GM08714 (cell line): ENCODE results near the gene CNKSR3.

Experiments used
- H3K4me3 ChIP-seq: fragments of 200-500 bp; sonication (Bioruptor generic); 2 replicates; pipeline ENCODE4 v1.5.1; 2014; ENCODE audit warnings: mild to moderate bottlenecking, low read length, inconsistent platforms
- ZNF274 ChIP-seq: IDR thresholded peaks from 2 replicates; pipeline ENCODE4 v1.6.1; 2012; ENCODE audit warnings: mild to moderate bottlenecking, low read depth, low read length

Gene CNKSR3

GRCh38 chr6:154395878-154396277 lies 114.6 kb downstream of the CNKSR3 start:
- no peak overlapping the region for H3K4me3 ChIP-seq
- no peak for TF ChIP-seq ZNF274

- no peak for TF ChIP-seq ZNF274
- no peak overlapping the region for H3K4me3 ChIP-seq
Measured at GRCh38 chr6:154395316-154395715, 115.2 kb downstream of the CNKSR3 start.

GRCh38 chr6:154394571-154394970 lies 115.9 kb downstream of the CNKSR3 start:
- no peak for TF ChIP-seq ZNF274
- no peak overlapping the region for H3K4me3 ChIP-seq

DNA sequence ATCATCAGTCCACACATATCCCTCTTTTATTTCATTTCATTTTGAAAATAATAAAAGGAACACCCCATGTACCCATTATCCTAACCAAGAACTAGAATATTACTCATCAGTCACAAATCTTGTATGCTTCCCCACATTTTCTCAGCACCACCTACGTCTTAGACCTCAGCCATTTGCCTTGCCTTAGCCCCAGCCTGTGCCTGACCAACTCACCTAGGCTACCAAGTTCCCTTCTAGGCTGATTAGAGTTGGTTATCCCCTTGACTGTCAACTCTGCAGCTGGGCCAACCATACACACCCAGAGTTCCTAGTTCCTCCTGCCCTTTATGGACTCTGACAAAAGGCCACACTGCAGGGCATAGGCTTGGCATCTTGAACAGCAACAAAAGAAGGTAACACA lies 120.5 kb downstream of the CNKSR3 start:
- H3K4me3 ChIP-seq = no peak overlapping the region

DNA sequence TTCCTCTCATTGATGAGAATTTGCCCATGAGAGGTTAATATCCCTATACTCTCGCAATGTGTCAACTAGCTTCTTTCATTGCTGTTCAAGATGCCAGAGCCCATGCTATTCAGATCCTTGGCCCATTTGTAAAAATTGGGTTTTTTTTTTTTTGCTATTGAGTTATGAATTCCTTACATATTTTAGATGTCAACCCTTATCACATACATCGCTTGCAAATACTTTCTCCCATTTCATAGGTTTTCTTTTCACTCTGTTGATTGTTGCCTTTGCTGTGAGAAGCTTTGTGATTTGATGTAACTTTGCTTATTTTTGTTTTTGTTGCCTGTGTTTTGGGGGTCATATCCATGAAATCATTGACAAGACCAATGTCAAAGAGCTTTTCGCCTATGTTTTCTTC lies 121.7 kb downstream of the CNKSR3 start:
- no peak overlapping the region for H3K4me3 ChIP-seq
- TF ChIP-seq ZNF274 = no peak

More for the DNA sequence above, 120.5 kb downstream of the CNKSR3 start:
- TF ChIP-seq ZNF274 = no peak

- H3K4me3 ChIP-seq = no peak overlapping the region
- TF ChIP-seq ZNF274 = no peak
Measured at GRCh38 chr6:154386848-154387717, 123.4 kb downstream of the CNKSR3 start.

DNA sequence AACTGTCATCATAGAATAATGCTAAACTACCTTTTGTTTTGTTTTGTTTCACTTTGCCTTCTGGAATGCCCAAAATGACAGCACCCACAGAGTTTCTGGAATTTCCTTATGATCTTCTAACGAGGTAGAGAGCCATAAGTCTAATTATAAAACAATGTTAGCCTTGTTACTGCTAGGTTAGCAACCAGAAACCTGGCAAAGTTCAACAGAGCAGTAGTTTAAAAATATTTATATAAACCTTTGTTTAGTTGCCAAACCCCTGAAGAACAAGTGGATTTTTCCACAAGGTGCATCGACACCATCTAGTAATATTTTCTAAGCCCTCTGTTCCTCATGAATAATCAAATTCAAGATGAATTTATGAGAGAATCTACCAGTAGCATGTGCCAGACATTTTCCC lies 126.3 kb downstream of the CNKSR3 start:
- TF ChIP-seq ZNF274 = no peak
- H3K4me3 ChIP-seq = no peak overlapping the region

- TF ChIP-seq ZNF274 = no peak
- H3K4me3 ChIP-seq = no peak overlapping the region
Measured at GRCh38 chr6:154383273-154383672, 127.2 kb downstream of the CNKSR3 start.

- H3K4me3 ChIP-seq = no peak overlapping the region
- no peak for TF ChIP-seq ZNF274
Measured at GRCh38 chr6:154382740-154383139, 127.7 kb downstream of the CNKSR3 start.

GRCh38 chr6:154381548-154381947 lies 128.9 kb downstream of the CNKSR3 start:
- H3K4me3 ChIP-seq = no peak overlapping the region
- TF ChIP-seq ZNF274 = no peak

GRCh38 chr6:154380741-154381140 lies 129.7 kb downstream of the CNKSR3 start:
- H3K4me3 ChIP-seq = no peak overlapping the region
- TF ChIP-seq ZNF274 = no peak

GRCh38 chr6:154379585-154379984 lies 130.9 kb downstream of the CNKSR3 start:
- TF ChIP-seq ZNF274 = no peak
- no peak overlapping the region for H3K4me3 ChIP-seq

DNA sequence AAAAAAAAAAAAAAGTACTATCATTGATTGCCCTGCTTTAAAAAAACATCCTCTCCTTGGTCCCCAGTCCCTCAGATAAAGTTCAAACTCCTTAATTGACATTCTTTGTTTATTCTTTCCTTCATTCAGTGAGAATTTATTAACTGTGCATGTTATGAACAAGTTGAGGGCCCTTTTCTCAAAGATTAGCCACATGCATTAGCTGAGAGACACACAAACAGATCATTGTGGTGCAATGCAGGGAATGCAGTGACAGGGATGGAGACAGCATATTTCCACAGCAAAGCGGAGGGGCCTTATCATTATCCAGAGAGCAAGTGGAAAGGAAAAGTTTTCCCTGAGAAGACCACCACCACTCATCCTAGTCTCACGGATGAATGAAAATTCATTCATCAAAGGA lies 132.0 kb downstream of the CNKSR3 start:
- H3K4me3 ChIP-seq = no peak overlapping the region
- no peak for TF ChIP-seq ZNF274

- TF ChIP-seq ZNF274 = no peak
Measured at GRCh38 chr6:154377726-154378125, 132.8 kb downstream of the CNKSR3 start.

DNA sequence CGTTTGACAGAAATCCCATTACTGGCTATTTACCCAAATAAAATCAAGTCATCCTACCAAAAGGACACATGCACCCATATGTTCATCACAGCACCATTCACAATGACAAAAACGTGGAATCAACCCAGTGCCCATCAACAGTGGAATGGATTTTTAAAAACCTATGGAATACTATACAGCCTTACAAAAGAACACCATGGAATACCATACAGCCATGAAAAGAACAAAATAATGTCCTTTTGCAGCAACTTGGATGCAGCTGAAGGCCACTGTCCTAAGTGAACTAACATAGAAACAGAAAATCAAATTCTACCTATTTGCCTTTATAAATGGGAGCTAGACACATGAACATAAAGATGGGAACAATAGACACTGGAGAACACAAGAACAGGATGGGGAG lies 136.5 kb downstream of the CNKSR3 start:
- no peak overlapping the region for H3K4me3 ChIP-seq
- TF ChIP-seq ZNF274 = no peak

More at GRCh38 chr6:154377726-154378125, 132.8 kb downstream of the CNKSR3 start:
- H3K4me3 ChIP-seq = no peak overlapping the region

- H3K4me3 ChIP-seq = no peak overlapping the region
- TF ChIP-seq ZNF274 = no peak
Measured at GRCh38 chr6:154371281-154371680, 139.2 kb downstream of the CNKSR3 start.

GRCh38 chr6:154370545-154370944 lies 139.9 kb downstream of the CNKSR3 start:
- H3K4me3 ChIP-seq = no peak overlapping the region
- TF ChIP-seq ZNF274 = no peak
